HCT116 (cell line): ENCODE measurements around the gene PAX5. TPM values are rescaled to one million over a fixed set of nuclear protein-coding genes. Genes with fewer than 3 reads are reported as not detected.

Source experiments
- ATAC-seq: fragments of 200-7000 bp; cut with Tn5 transposase; 2 replicates; pipeline ENCODE4 v1.9.1; 2020; ENCODE audit warnings: mild to moderate bottlenecking, moderate library complexity
- Bru-seq: library from RNA; stranded (reverse); fragments of 400-500 nt; gene quantifications from one replicate; lab custom pipeline; 2021; lab: Mats Ljungman, UMichigan
- BruChase-seq, 2 experiments: library from RNA; stranded (reverse); fragments of 400-500 nt; gene quantifications; one replicate each; lab custom pipeline; 2021; lab: Mats Ljungman, UMichigan
- BruUV-seq: library from RNA; stranded (reverse); fragments of 400-500 nt; replicated peaks from 2 replicates; lab custom pipeline; 2021; lab: Mats Ljungman, UMichigan
- CTCF ChIA-PET: fragments of 300-600 bp; sonication (Branson Sonifier 250); formaldehyde crosslinking; loops from one replicate; lab custom pipeline; 2021; ENCODE audit warnings: antibody characterized with exemption; lab: Charles Lee
- POLR2A ChIA-PET: fragments of 300-600, 350-600 bp; sonication (Branson Sonifier 250); formaldehyde crosslinking; loops from one replicate; lab custom pipeline; 2021; ENCODE audit warnings: antibody characterized with exemption; lab: Charles Lee
- RAD21 ChIA-PET, 2 experiments: fragments of 300-600 bp; sonication (Branson Sonifier 250); formaldehyde crosslinking; loops; one replicate each; lab custom pipeline; 2023; ENCODE audit warnings: low total read pairs in 2 of 2; ENCODE audit not compliant: uncharacterized antibody in 2 of 2, unreplicated experiment in 2 of 2, low non-redundant PET in 1 of 2; lab: Charles Lee
- DNase-seq: peaks from one replicate; pipeline ENCODE4 v3.0.0-alpha.2; 2010; ENCODE audit warnings: low read depth, low spot score
- H2AFZ ChIP-seq: fragments of 200-600 bp; shearing (Covaris generic), sonication (generic); 2 replicates; pipeline ENCODE4 v1.6.1; 2017; ENCODE audit warnings: low read depth, mixed run types, mixed read lengths, antibody characterized with exemption, low read length; ENCODE audit not compliant: poor library complexity, severe bottlenecking
- H3K27ac ChIP-seq: 2 replicates; pipeline ENCODE4 v1.5.1; 2012; ENCODE audit warnings: low read depth, low read length
- H3K27me3 ChIP-seq: fragments of 200-600 bp; sonication (generic); 2 replicates; pipeline ENCODE4 v1.6.1; 2016; ENCODE audit warnings: mixed run types, low read length, mixed read lengths; ENCODE audit not compliant: insufficient read depth
- H3K36me3 ChIP-seq, 2 experiments: fragments of 200-500 bp in 1 of 2; fragments of 200-600 bp in 1 of 2; sonication (Bioruptor generic) in 1 of 2; sonication (generic) in 1 of 2; 2 replicates each; pipeline versions ENCODE4 v1.5.1 to v1.6.1; 2014 to 2016; ENCODE audit warnings: low read length in 2 of 2, inconsistent platforms in 1 of 2, mixed read lengths in 1 of 2, mixed run types in 1 of 2; ENCODE audit not compliant: insufficient read depth in 2 of 2, control insufficient read depth in 1 of 2
- H3K4me1 ChIP-seq, 2 experiments: fragments of 200-600 bp in 1 of 2; sonication (generic) in 1 of 2; 2 replicates each; pipeline versions ENCODE4 v1.5.1 to v1.6.1; 2012 to 2017; ENCODE audit warnings: low read length in 2 of 2, inconsistent platforms in 1 of 2, mild to moderate bottlenecking in 1 of 2, mixed read lengths in 1 of 2, mixed run types in 1 of 2, moderate library complexity in 1 of 2; ENCODE audit not compliant: insufficient read depth in 2 of 2, control insufficient read depth in 1 of 2
- H3K4me2 ChIP-seq: fragments of 200-600 bp; sonication (generic); 2 replicates; pipeline ENCODE4 v1.6.1; 2017; ENCODE audit warnings: mixed run types, low read length, mixed read lengths
- H3K4me3 ChIP-seq, 2 experiments: fragments of 200-600 bp in 1 of 2; sonication (generic) in 1 of 2; replicated peaks in 1 of 2; 2 replicates each; pipeline ENCODE4 v1.5.1; 2011 to 2016; ENCODE audit warnings: low read length in 2 of 2, control low read depth in 1 of 2, low read depth in 1 of 2, mild to moderate bottlenecking in 1 of 2, mixed read lengths in 1 of 2, mixed run types in 1 of 2
- H3K79me2 ChIP-seq: fragments of 200-600 bp; sonication (generic); 2 replicates; pipeline ENCODE4 v1.6.1; 2017; ENCODE audit warnings: mild to moderate bottlenecking, mixed run types, low read length, moderate library complexity, mixed read lengths; ENCODE audit not compliant: insufficient read depth
- H3K9ac ChIP-seq: fragments of 200-600 bp; sonication (generic); 2 replicates; pipeline ENCODE4 v1.6.1; 2016; ENCODE audit warnings: low read length, mixed read lengths
- H3K9me2 ChIP-seq: fragments of 200-600 bp; sonication (generic), shearing (Covaris generic); 2 replicates; pipeline ENCODE4 v1.6.1; 2017; ENCODE audit warnings: mixed run types, mild to moderate bottlenecking, moderate library complexity; ENCODE audit not compliant: insufficient read depth
- H3K9me3 ChIP-seq, 2 experiments: fragments of 200-500 bp in 1 of 2; fragments of 200-600 bp in 1 of 2; sonication (Bioruptor generic) in 1 of 2; sonication (generic) in 1 of 2; 2 replicates each; pipeline ENCODE4 v1.6.1; 2014 to 2017; ENCODE audit warnings: low read length in 2 of 2, mixed read lengths in 2 of 2, inconsistent platforms in 1 of 2, low read depth in 1 of 2, mild to moderate bottlenecking in 1 of 2, mixed run types in 1 of 2, moderate library complexity in 1 of 2; ENCODE audit not compliant: control insufficient read depth in 1 of 2, insufficient read depth in 1 of 2
- H4K20me1 ChIP-seq: fragments of 200-600 bp; sonication (generic), shearing (Covaris generic); 2 replicates; pipeline ENCODE4 v1.6.1; 2017; ENCODE audit warnings: mixed run types, mild to moderate bottlenecking, moderate library complexity; ENCODE audit not compliant: insufficient read depth
- CBX3 ChIP-seq: IDR thresholded peaks from 2 replicates; pipeline ENCODE4 v1.6.1; 2012; ENCODE audit warnings: low read depth
- EGR1 ChIP-seq: IDR thresholded peaks from 2 replicates; pipeline ENCODE4 v1.6.1; 2012; ENCODE audit warnings: low read depth
- FOSL1 ChIP-seq: IDR thresholded peaks from 2 replicates; pipeline ENCODE4 v1.6.1; 2012; ENCODE audit warnings: low read depth
- REST ChIP-seq: IDR thresholded peaks from 2 replicates; pipeline ENCODE4 v1.6.1; 2012; ENCODE audit warnings: low read depth
- TCF7L2 ChIP-seq: IDR thresholded peaks from 2 replicates; pipeline ENCODE4 v1.7.0; 2011; ENCODE audit warnings: borderline replicate concordance, inconsistent platforms; ENCODE audit not compliant: insufficient read depth, insufficient read length; ENCODE audit errors: extremely low read depth
- YY1 ChIP-seq: IDR thresholded peaks from 2 replicates; pipeline ENCODE4 v1.6.1; 2011; ENCODE audit warnings: low read length, low read depth, moderate library complexity, mild to moderate bottlenecking; ENCODE audit not compliant: insufficient replicate concordance; ENCODE audit errors: extremely low read depth
- ZBTB33 ChIP-seq: IDR thresholded peaks from 2 replicates; pipeline ENCODE4 v1.6.1; 2011; ENCODE audit warnings: mild to moderate bottlenecking, low read length, moderate library complexity; ENCODE audit not compliant: insufficient replicate concordance; ENCODE audit errors: extremely low read depth
- intact Hi-C: fragments of 100-400 bp; cut with micrococcal nuclease; formaldehyde crosslinking; loops from 2 replicates; pipeline ENCODE4 v1.10.0; 2022
- long read RNA-seq: library from polyadenylated mRNA; unstranded; transcript quantifications from one replicate; pipeline ENCODE4 v2.0.0, GENCODE V29; 2021; ENCODE audit not compliant: unreplicated experiment
- polyA plus RNA-seq: library from polyadenylated mRNA; unstranded; fragments of >200 nt; gene quantifications from 2 replicates; pipeline ENCODE4 v1.2.1, GENCODE V29; 2012; ENCODE audit warnings: missing spikeins
- total RNA-seq: library from RNA; stranded (reverse); gene quantifications from one replicate; pipeline ENCODE4 v1.2.1, GENCODE V29; 2021; ENCODE audit not compliant: unreplicated experiment

PAX5 gene
- total RNA-seq, result 0.17 TPM
- 0.01 TPM in 1 of 2 replicates, not detected in the other for polyA plus RNA-seq
- percentile 1 among the genes with signal in this experiment for Bru-seq, nascent RNA
- BruChase-seq, experiment 1, labeled RNA remaining after a 6-hour chase, result percentile 0 among the genes with signal in this experiment
- percentile 1 among the genes with signal in this experiment for BruChase-seq, experiment 2, labeled RNA remaining after a 2-hour chase
- long read RNA-seq, result 0 reads

GRCh38 chr9:37033682-37034304, at the start of gene PAX5:
TSS of gene PAX5 (minus strand) at chr9:37034268. CDS start at chr9:37034031, 237 bp downstream.
- no peaks in the 10 kb centered on the region for H4K20me1 ChIP-seq
- no peaks in the 10 kb centered on the region for H3K9me3 ChIP-seq
- TF ChIP-seq TCF7L2 (no peak), CBX3 (no peak), REST (no peak), YY1 (no peak), EGR1 (no peak), ZBTB33 (no peak), FOSL1 (no peak)
- CTCF ChIA-PET, result no interaction called here
- DNase-seq (no peak), ATAC-seq (no peak)
- no peaks in the 10 kb centered on the region for H3K9me2 ChIP-seq
- no peak within 1 kb of the TSS for H3K4me3 ChIP-seq
- intact Hi-C loops, result no loop called here
- H3K36me3 ChIP-seq, result no peaks in the 10 kb centered on the region
- H3K79me2 ChIP-seq, result no peaks in the 10 kb centered on the region
- RAD21 ChIA-PET, result no interaction called here
- no peak within 1 kb of the TSS for H3K27ac ChIP-seq
- no peak within 1 kb of the TSS for H3K4me2 ChIP-seq
- POLR2A ChIA-PET, result no interaction called here
- no peak within 1 kb of the TSS for H2AFZ ChIP-seq
- H3K27me3 ChIP-seq, result peaks cover 5% of the 10 kb centered on the region; the same call in 1 of the 2 replicates
- BruUV-seq, result no TSS peak
- H3K9ac ChIP-seq, result no peak within 1 kb of the TSS
- no peaks in the 10 kb centered on the region for H3K4me1 ChIP-seq
